HT-29 (cell line): ENCODE measurements around the gene KCNG4. TPM values are rescaled to one million over a fixed set of nuclear protein-coding genes. Genes with fewer than 3 reads are reported as not detected.

Experiments used
- small RNA-seq: library from RNA; depleted of rRNA; stranded (forward); fragments of <200 nt; gene quantifications from one replicate; pipeline ENCODE3, GENCODE V24; 2014
- total RNA-seq: library from RNA; depleted of rRNA; stranded (reverse); fragments of >200 nt; shearing (Covaris generic); gene quantifications from 2 replicates; pipeline ENCODE4 v1.2.3, GENCODE V29; 2014; rRNA removed

Gene KCNG4
- total RNA-seq, 1 experiment from 2014 or later = not detected

Small RNA genes lying within 50 kb of the gene (small RNA-seq; reads per million reads assigned to genes)
- gene RNA5SP433 = not detected

Other genes starting within 250 kb of the KCNG4 start
- not detected in 2 replicates for gene SLC38A8, start 197.2 kb downstream of the KCNG4 start, total RNA-seq
- gene MBTPS1, start 123.1 kb downstream of the KCNG4 start, total RNA-seq = 50.1 and 57.4 TPM in 2 replicates
- 5.8 and 6.6 TPM in 2 replicates for gene HSDL1, start 94.8 kb downstream of the KCNG4 start, total RNA-seq
- 0.03 and 0.08 TPM in 2 replicates for gene DNAAF1, start 94.7 kb downstream of the KCNG4 start, total RNA-seq
- 39.8 and 47.0 TPM in 2 replicates for gene TAF1C, start 53.0 kb downstream of the KCNG4 start, total RNA-seq
- not detected in 2 replicates for gene ADAD2, start 48.9 kb downstream of the KCNG4 start, total RNA-seq
- gene WFDC1, start 54.9 kb upstream of the KCNG4 start, total RNA-seq = not detected in 2 replicates
- gene ATP2C2, start 128.5 kb upstream of the KCNG4 start, total RNA-seq = 67.9 and 72.4 TPM in 2 replicates